Mucosa of descending colon (tissue), 3 donors: Measurements from ENCODE around the gene TECPR2. TPM values are rescaled to one million over a fixed set of nuclear protein-coding genes. Genes with fewer than 3 reads are reported as not detected.

Experiments used
- ATAC-seq: fragments of 200-7000 bp; cut with Tn5 transposase; one replicate; pipeline ENCODE4 v1.9.1; 2020; ENCODE audit warnings: mild to moderate bottlenecking, moderate library complexity
- DNase-seq, 3 donors: peaks; one replicate each; pipeline ENCODE4 v3.0.0-alpha.2; 2020
- H3K36me3 ChIP-seq: fragments of 200-600 bp; one replicate; pipeline ENCODE4 v1.8.0; 2021; ENCODE audit warnings: low read depth, mild to moderate bottlenecking
- H3K4me1 ChIP-seq: fragments of 200-600 bp; one replicate; pipeline ENCODE4 v1.8.0; 2021; ENCODE audit warnings: low read depth, mild to moderate bottlenecking
- H3K4me3 ChIP-seq: fragments of 200-600 bp; one replicate; pipeline ENCODE4 v1.8.0; 2021; ENCODE audit warnings: mild to moderate bottlenecking
- H3K9me3 ChIP-seq: fragments of 200-600 bp; one replicate; pipeline ENCODE4 v1.8.0; 2021; ENCODE audit warnings: mild to moderate bottlenecking
- CTCF ChIP-seq: fragments of 200-600 bp; IDR thresholded peaks from one replicate; pipeline ENCODE4 v1.8.0; 2022; ENCODE audit warnings: antibody characterized with exemption, mild to moderate bottlenecking
- intact Hi-C, 2 donors: fragments of 100-400 bp; cut with DNase I in 1 of 2; cut with micrococcal nuclease in 1 of 2; formaldehyde crosslinking; loops; one replicate each; pipeline versions ENCODE4 v1.11.0 to v1.11.1; 2022; cut with DNase I, micrococcal nuclease
- total RNA-seq, 3 donors: library from RNA; stranded (reverse); fragmentation: NEBNext Ultra II Directional in 2 of 3; extraction: Animal tissue kit (Norgen Biotek cat#: 25700) in 2 of 3; gene quantifications; one replicate each; pipeline versions ENCODE4 v1.2.1 to v1.2.4, GENCODE V29; 2021 to 2023
- donor health status: DM: no; HTN: no; CAD: no; lungs with moderate emphysema.
- donor health status: DM: no; HTN: no; CAD: no.
- donor health status: DM: no; HTN: yes; CAD: no.

The TECPR2 gene
- total RNA-seq, 3 donors from 2014 or later: 11.2 to 33.5 (median 21.2) TPM

- Histone ChIP-seq H3K4me3 (no peak overlapping the region), H3K9me3 (peaks cover 6% of the 10 kb centered on the region), H3K4me1 (peaks cover 5% of the 10 kb centered on the region), H3K36me3 (no peaks in the 10 kb centered on the region)
- no peak for TF ChIP-seq CTCF
- intact Hi-C loops: no loop called here
- DNase-seq: no peak
- no peak for ATAC-seq
Observed at GRCh38 chr14:102394717-102395375, 32.1 kb downstream of the TECPR2 start.

GRCh38 chr14:102396521-102396920, 33.8 kb downstream of the TECPR2 start:
- no peak for DNase-seq

GRCh38 chr14:102403028-102403427, 40.3 kb downstream of the TECPR2 start:
- Histone ChIP-seq H3K4me1 (no peaks in the 10 kb centered on the region), H3K9me3 (peaks cover 22% of the 10 kb centered on the region), H3K4me3 (no peak overlapping the region), H3K36me3 (no peaks in the 10 kb centered on the region)
- intact Hi-C loops: no loop called here
- no peak for ATAC-seq
- no peak for TF ChIP-seq CTCF
- no peak for DNase-seq

More at GRCh38 chr14:102396521-102396920, 33.8 kb downstream of the TECPR2 start:
- H3K4me3 ChIP-seq: no peak overlapping the region
- intact Hi-C loops: no loop called here
- peaks cover 6% of the 10 kb centered on the region for H3K9me3 ChIP-seq
- no peak for ATAC-seq
- no peaks in the 10 kb centered on the region for H3K4me1 ChIP-seq
- no peaks in the 10 kb centered on the region for H3K36me3 ChIP-seq
- no peak for TF ChIP-seq CTCF

GRCh38 chr14:102407258-102407657, 44.5 kb downstream of the TECPR2 start:
- no peaks in the 10 kb centered on the region for H3K36me3 ChIP-seq
- no peak overlapping the region for H3K4me3 ChIP-seq
- no peak for TF ChIP-seq CTCF
- no peak for ATAC-seq
- intact Hi-C loops: no loop called here
- H3K9me3 ChIP-seq: peaks cover 12% of the 10 kb centered on the region
- no peak for DNase-seq
- no peaks in the 10 kb centered on the region for H3K4me1 ChIP-seq

GRCh38 chr14:102408724-102409123, 46.0 kb downstream of the TECPR2 start:
- ATAC-seq (no peak), DNase-seq (no peak)
- Histone ChIP-seq H3K4me1 (no peaks in the 10 kb centered on the region), H3K36me3 (no peaks in the 10 kb centered on the region), H3K4me3 (no peak overlapping the region), H3K9me3 (no peaks in the 10 kb centered on the region)
- no peak for TF ChIP-seq CTCF
- intact Hi-C loops: no loop called here

GRCh38 chr14:102415671-102416070, 52.9 kb downstream of the TECPR2 start:
- no peaks in the 10 kb centered on the region for H3K4me1 ChIP-seq

More at GRCh38 chr14:102415671-102416070, 52.9 kb downstream of the TECPR2 start:
- no peak for TF ChIP-seq CTCF
- no peak for DNase-seq
- intact Hi-C loops: no loop called here
- Histone ChIP-seq H3K36me3 (no peaks in the 10 kb centered on the region), H3K4me3 (no peak overlapping the region), H3K9me3 (no peaks in the 10 kb centered on the region)
- ATAC-seq: no peak
